GM10248 (cell line): ENCODE results near the gene CFAP100.

Source experiments
- CTCF ChIA-PET: fragments of 300-600 bp; sonication (Branson Sonifier 250); formaldehyde crosslinking; extraction: SDS; loops from one replicate; lab custom pipeline; 2021; ENCODE audit warnings: antibody characterized with exemption; lab: Yijun Ruan, JAX
- POLR2A ChIA-PET: fragments of 350-650 bp; sonication (Branson Sonifier 250); formaldehyde crosslinking; extraction: SDS; loops from one replicate; lab custom pipeline; 2020; ENCODE audit warnings: antibody characterized with exemption; lab: Yijun Ruan, JAX
- DNase-seq: peaks from one replicate; pipeline ENCODE4 v3.0.0; 2012; ENCODE audit errors: extremely low spot score
- TF ChIP-seq, protein P1 (sequence below): IDR thresholded peaks from 2 replicates; pipeline ENCODE4 v1.5.1; 2012; ENCODE audit warnings: mild to moderate bottlenecking, low read depth; ENCODE audit errors: extremely low read depth, missing control alignments, control extremely low read depth

The CFAP100 gene

DNA sequence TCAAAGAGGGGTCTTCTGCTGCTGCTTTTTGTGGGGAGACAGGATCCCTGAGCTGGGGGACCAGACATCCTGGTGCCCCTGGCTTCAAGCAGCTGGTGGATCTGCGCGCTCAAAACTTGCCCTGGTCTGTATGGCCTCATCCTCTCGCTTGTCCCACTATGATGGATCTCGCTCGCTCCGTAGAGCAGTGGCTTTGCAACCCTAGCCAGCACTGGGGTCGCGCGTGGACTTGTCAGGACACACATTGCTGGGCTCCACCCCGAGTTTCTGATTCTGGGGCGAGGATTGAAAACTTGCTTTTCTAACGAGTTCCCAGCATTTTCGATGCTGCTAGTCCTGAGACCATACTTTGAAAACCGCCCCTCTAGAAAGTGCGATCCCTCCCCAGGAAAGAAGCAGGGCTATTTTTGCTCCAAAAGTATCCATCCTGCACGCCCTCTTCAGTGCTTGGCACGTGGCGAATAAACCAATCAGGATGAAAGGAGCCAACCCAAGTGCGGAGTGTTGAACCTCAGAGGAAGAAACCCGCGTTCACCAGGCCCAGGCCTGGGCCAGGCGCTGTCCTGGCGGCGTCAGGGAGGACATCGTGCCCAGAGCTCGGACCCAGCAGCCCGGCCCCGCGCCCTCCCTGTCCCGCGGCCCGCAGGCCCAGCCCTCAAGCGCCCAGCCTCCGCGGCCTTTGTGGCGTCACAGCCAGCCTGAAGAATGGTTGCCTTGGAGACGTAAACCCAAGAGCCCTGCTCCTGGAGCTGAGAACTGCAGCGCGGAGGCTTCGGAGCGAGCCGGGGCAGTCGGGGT lies at the start of gene CFAP100:
TSS of gene CFAP100 (plus strand) at position 731 of the 798 bp plus-strand sequence. CDS start 1,092 bp downstream, outside the sequence.
- CTCF ChIA-PET = interaction anchor here (1.8 to 2.5 kb wide), 3 partner anchors 9 to 465 kb away, joined by 5 to 7 read pairs (median 6); no protein-coding TSS in a partner anchor
- TF ChIP-seq, protein P1, sequence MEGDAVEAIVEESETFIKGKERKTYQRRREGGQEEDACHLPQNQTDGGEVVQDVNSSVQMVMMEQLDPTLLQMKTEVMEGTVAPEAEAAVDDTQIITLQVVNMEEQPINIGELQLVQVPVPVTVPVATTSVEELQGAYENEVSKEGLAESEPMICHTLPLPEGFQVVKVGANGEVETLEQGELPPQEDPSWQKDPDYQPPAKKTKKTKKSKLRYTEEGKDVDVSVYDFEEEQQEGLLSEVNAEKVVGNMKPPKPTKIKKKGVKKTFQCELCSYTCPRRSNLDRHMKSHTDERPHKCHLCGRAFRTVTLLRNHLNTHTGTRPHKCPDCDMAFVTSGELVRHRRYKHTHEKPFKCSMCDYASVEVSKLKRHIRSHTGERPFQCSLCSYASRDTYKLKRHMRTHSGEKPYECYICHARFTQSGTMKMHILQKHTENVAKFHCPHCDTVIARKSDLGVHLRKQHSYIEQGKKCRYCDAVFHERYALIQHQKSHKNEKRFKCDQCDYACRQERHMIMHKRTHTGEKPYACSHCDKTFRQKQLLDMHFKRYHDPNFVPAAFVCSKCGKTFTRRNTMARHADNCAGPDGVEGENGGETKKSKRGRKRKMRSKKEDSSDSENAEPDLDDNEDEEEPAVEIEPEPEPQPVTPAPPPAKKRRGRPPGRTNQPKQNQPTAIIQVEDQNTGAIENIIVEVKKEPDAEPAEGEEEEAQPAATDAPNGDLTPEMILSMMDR = no peak
- POLR2A ChIA-PET = no interaction called here
- DNase-seq = no peak

DNA sequence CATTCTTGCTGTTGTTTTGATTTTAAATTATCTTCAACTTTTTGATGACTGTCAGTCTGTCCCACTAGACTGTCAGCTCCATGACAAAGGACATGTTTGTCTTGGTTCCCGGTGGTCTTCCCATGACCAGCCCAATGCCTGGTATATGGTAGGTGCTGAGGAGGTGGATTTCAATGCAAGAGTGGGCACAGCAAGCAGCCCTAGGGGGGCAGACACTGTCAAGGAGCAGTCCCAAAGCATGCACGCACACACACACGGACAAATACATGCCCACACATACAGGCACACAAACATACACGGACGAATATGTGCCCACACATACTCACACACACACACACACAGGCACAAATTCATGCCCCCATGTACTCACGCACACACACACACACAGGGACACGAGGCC lies 49.5 kb upstream of the CFAP100 start:
- DNase-seq = no peak
- CTCF ChIA-PET = no interaction called here
- TF ChIP-seq, protein P1 = no peak
- POLR2A ChIA-PET = no interaction called here

GRCh38 chr3:126345641-126346460 lies 48.9 kb upstream of the CFAP100 start:
- POLR2A ChIA-PET = no interaction called here
- CTCF ChIA-PET = no interaction called here
- DNase-seq = no peak
- TF ChIP-seq, protein P1 = no peak

DNA sequence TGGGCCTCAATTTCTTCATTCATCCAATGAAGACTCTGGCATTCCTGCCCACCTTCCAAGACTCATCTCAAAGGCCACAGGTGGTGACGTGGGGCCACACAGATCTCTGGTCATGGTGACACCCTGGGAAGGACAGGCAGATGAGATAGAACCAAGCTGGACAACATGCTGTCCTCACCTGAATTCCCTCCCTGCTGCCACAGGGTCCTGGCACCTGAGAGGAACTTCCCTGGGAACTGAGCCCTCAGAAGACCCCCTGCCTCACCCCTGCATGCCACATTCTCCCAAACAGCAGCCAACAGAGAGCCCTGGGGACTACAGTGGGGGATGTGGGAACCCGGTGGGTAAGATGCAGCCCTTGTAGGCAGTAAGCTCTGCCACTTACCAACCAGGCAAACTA lies 48.2 kb upstream of the CFAP100 start:
- ChIA-PET CTCF (interaction anchor here (1.0 kb wide), 1 partner anchor 686 kb away, joined by 3 read pairs; no protein-coding TSS in a partner anchor), POLR2A (no interaction called here)
- no peak for DNase-seq
- TF ChIP-seq, protein P1 = no peak

GRCh38 chr3:126347543-126348161 lies 47.1 kb upstream of the CFAP100 start:
- TF ChIP-seq, protein P1 = no peak
- ChIA-PET POLR2A (no interaction called here), CTCF (interaction anchor here (0.7 kb wide), 1 partner anchor 12 kb away, joined by 3 read pairs; no protein-coding TSS in a partner anchor)
- no peak for DNase-seq
